GM19023 (cell line): Measurements from ENCODE around the gene STK32A.

Source experiments
- ATAC-seq: cut with Tn5 transposase; IDR thresholded peaks from one replicate; pipeline ENCODE4 v1.9.1; 2021; ENCODE audit warnings: mild to moderate bottlenecking, moderate library complexity; ENCODE audit not compliant: unreplicated experiment

STK32A gene

GRCh38 chr5:147413266-147413665 lies 178.4 kb downstream of the STK32A start:
- no peak for ATAC-seq

GRCh38 chr5:147415651-147416050 lies 180.8 kb downstream of the STK32A start:
- no peak for ATAC-seq

- no peak for ATAC-seq
Measured at GRCh38 chr5:147417135-147417813, 182.4 kb downstream of the STK32A start.

- no peak for ATAC-seq
Measured at GRCh38 chr5:147418613-147419012, 183.8 kb downstream of the STK32A start.

GRCh38 chr5:147426640-147427327 lies 192.0 kb downstream of the STK32A start:
- ATAC-seq: no peak

- no peak for ATAC-seq
Measured at GRCh38 chr5:147427521-147428401, 192.9 kb downstream of the STK32A start.

GRCh38 chr5:147430628-147431027 lies 195.8 kb downstream of the STK32A start:
- no peak for ATAC-seq

GRCh38 chr5:147431586-147431985 lies 196.8 kb downstream of the STK32A start:
- ATAC-seq: no peak

- ATAC-seq: no peak
Measured at GRCh38 chr5:147432323-147432722, 197.5 kb downstream of the STK32A start.

GRCh38 chr5:147434049-147434448 lies 199.2 kb downstream of the STK32A start:
- no peak for ATAC-seq

- no peak for ATAC-seq
Measured at GRCh38 chr5:147436596-147436995, 201.8 kb downstream of the STK32A start.

- ATAC-seq: no peak
Measured at GRCh38 chr5:147437161-147437596, 202.4 kb downstream of the STK32A start.
